Sigmoid colon (tissue), 7 donors: ENCODE results near the gene CACNB1. TPM values are rescaled to one million over a fixed set of nuclear protein-coding genes. Genes with fewer than 3 reads are reported as not detected.
A peak's percentile ranks its signal among the peaks of the same experiment; 100 is the strongest.

Source experiments
- DNase-seq: peaks from one replicate; pipeline ENCODE4 v3.0.0-alpha.2; 2019
- H3K27ac ChIP-seq, 4 donors: fragments of 200-600 bp; sonication (generic); one replicate each; pipeline ENCODE4 v1.5.1; 2016 to 2019; ENCODE audit warnings: mild to moderate bottlenecking in 1 of 4
- H3K27me3 ChIP-seq, 3 donors: fragments of 200-600 bp; sonication (generic); one replicate each; pipeline ENCODE4 v1.5.1; 2019; ENCODE audit warnings: mild to moderate bottlenecking in 1 of 3
- H3K36me3 ChIP-seq, 4 donors: fragments of 200-600 bp; sonication (generic); one replicate each; pipeline ENCODE4 v1.5.1; 2016 to 2019
- H3K4me1 ChIP-seq, 4 donors: fragments of 200-600 bp; sonication (generic); one replicate each; pipeline ENCODE4 v1.5.1; 2017 to 2019
- H3K4me3 ChIP-seq, 4 donors: fragments of 200-600 bp; sonication (generic); one replicate each; pipeline ENCODE4 v1.5.1; 2017 to 2019; ENCODE audit warnings: mild to moderate bottlenecking in 2 of 4, moderate library complexity in 1 of 4
- H3K9me3 ChIP-seq, 4 donors: fragments of 200-600 bp in 3 of 4; sonication (generic) in 3 of 4; one replicate each; pipeline versions ENCODE4 v1.5.1 to v1.6.1; 2013 to 2019
- CTCF ChIP-seq, 4 experiments: fragments of 450-650 bp in 3 of 4; fragments of 200-600 bp in 1 of 4; IDR thresholded peaks; one replicate each; pipeline ENCODE4 v1.5.1; 2016 to 2019; ENCODE audit warnings: antibody characterized with exemption in 4 of 4, mild to moderate bottlenecking in 3 of 4, moderate library complexity in 2 of 4
- EP300 ChIP-seq, 4 donors: sonication (generic); formaldehyde crosslinking; IDR thresholded peaks; one replicate each; pipeline ENCODE4 v1.6.1; 2017; ENCODE audit warnings: antibody characterized with exemption in 4 of 4
- POLR2A ChIP-seq, 2 donors: fragments of 450-650 bp; IDR thresholded peaks; one replicate each; pipeline ENCODE4 v1.6.1; 2016; ENCODE audit warnings: antibody characterized with exemption in 2 of 2, mild to moderate bottlenecking in 2 of 2, moderate library complexity in 2 of 2
- POLR2AphosphoS5 ChIP-seq, 4 donors: sonication (generic); formaldehyde crosslinking; IDR thresholded peaks; one replicate each; pipeline ENCODE4 v1.6.1; 2017; ENCODE audit warnings: antibody characterized with exemption in 4 of 4
- WGBS, 2 donors: extraction: QIAGEN DNeasy Blood & Tissue Kit; methylation state at CpG; one replicate each; pipeline ENCODE4 v1.1.7; 2013; 5-methylcytosine and 5-hydroxymethylcytosine counted together
- intact Hi-C: fragments of 100-400 bp; cut with DNase I; formaldehyde crosslinking; loops from one replicate; pipeline ENCODE4 v1.15.1; 2023
- polyA plus RNA-seq, 3 donors: library from polyadenylated mRNA; stranded (reverse); fragments of 200-250 nt; gene quantifications; one replicate each; pipeline ENCODE4 v1.2.3, GENCODE V29; 2013
- total RNA-seq, 4 donors: library from RNA; depleted of rRNA; stranded (reverse); fragments of >200 nt; gene quantifications; one replicate each; pipeline ENCODE4 v1.1.0, GENCODE V29; 2016
- donor health status: healthy with polysubstance abuse.
- donor health status: Bipolar disorder and iron deficiency.
- donor health status: healthy.

Gene CACNB1
- total and polyA plus RNA-seq, 7 donors: 3.0 to 11.6 (median 7.6) TPM

- WGBS, 2 donors: 17 to 32% methylated on average over 8 of the region's 8 CpGs
- DNase-seq: no peak
- TF ChIP-seq CTCF (IDR thresholded peaks at IDR 0.05) (no peak), EP300 (IDR thresholded peaks at IDR 0.05) (no peak), POLR2A (IDR thresholded peaks at IDR 0.05) (no peak), POLR2AphosphoS5 (IDR thresholded peaks at IDR 0.05) (no peak)
- no peaks in the 10 kb centered on the region for H3K9me3 ChIP-seq
- peaks cover 0 to 25% (median 23%) of the 10 kb centered on the region in 4 donors for H3K4me1 ChIP-seq
- H3K36me3 ChIP-seq: peaks cover 4 to 14% (median 14%) of the 10 kb centered on the region in 4 donors
- H3K4me3 ChIP-seq: peak overlapping the region in 1 of 4 donors; percentile 57
- intact Hi-C loops: loop anchor here (10.0 kb wide), 1 partner anchor 546 kb away; no protein-coding TSS in a partner anchor
- H3K27ac ChIP-seq: peak overlapping the region; percentile 25 to 74 (median 52)
- peaks cover 0 to 4% (median 0%) of the 10 kb centered on the region in 3 donors for H3K27me3 ChIP-seq
These were observed 11.4 kb upstream of the CACNB1 start for GRCh38 chr17:39208893-39209292.

- TF ChIP-seq POLR2AphosphoS5 (IDR thresholded peaks at IDR 0.05): no peak
- no peak for TF ChIP-seq EP300 (IDR thresholded peaks at IDR 0.05)
- no peak for TF ChIP-seq CTCF (IDR thresholded peaks at IDR 0.05)
- TF ChIP-seq POLR2A (IDR thresholded peaks at IDR 0.05): no peak
- intact Hi-C loops: loop anchor here (10.0 kb wide), 1 partner anchor 547 kb away; no protein-coding TSS in a partner anchor
- Histone ChIP-seq H3K4me3 (no peak overlapping the region), H3K9me3 (no peaks in the 10 kb centered on the region), H3K27me3 (peaks cover 0 to 4% (median 0%) of the 10 kb centered on the region in 3 donors), H3K27ac (peak overlapping the region in 1 of 4 donors; percentile 47), H3K4me1 (peaks cover 0 to 25% (median 23%) of the 10 kb centered on the region in 4 donors), H3K36me3 (peaks cover 12 to 22% (median 21%) of the 10 kb centered on the region in 4 donors)
- DNase-seq: no peak
- 46 to 53% methylated on average over 7 of the region's 7 CpGs for WGBS, 2 donors
These were observed 10.7 kb upstream of the CACNB1 start for GRCh38 chr17:39208136-39208535.

- no peak for DNase-seq
- Histone ChIP-seq H3K27ac (no peak overlapping the region), H3K4me3 (no peak overlapping the region), H3K27me3 (peaks cover 0 to 1% (median 0%) of the 10 kb centered on the region in 3 donors), H3K36me3 (peaks cover 26 to 43% (median 41%) of the 10 kb centered on the region in 4 donors), H3K4me1 (peaks cover 0 to 42% (median 36%) of the 10 kb centered on the region in 4 donors), H3K9me3 (no peaks in the 10 kb centered on the region)
- 74 to 90% methylated on average over 3 of the region's 3 CpGs for WGBS, 2 donors
- TF ChIP-seq POLR2A (IDR thresholded peaks at IDR 0.05) (no peak), CTCF (IDR thresholded peaks at IDR 0.05) (no peak), EP300 (IDR thresholded peaks at IDR 0.05) (no peak), POLR2AphosphoS5 (IDR thresholded peaks at IDR 0.05) (no peak)
- intact Hi-C loops: loop anchor here (10.0 kb wide), 1 partner anchor 550 kb away; no protein-coding TSS in a partner anchor
These were observed 7.7 kb upstream of the CACNB1 start for GRCh38 chr17:39205112-39205526.

GRCh38 chr17:39204245-39204644, 6.8 kb upstream of the CACNB1 start:
- DNase-seq: no peak
- peaks cover 0 to 37% (median 31%) of the 10 kb centered on the region in 4 donors for H3K4me1 ChIP-seq
- TF ChIP-seq POLR2A (IDR thresholded peaks at IDR 0.05) (no peak), EP300 (IDR thresholded peaks at IDR 0.05) (no peak), POLR2AphosphoS5 (IDR thresholded peaks at IDR 0.05) (no peak), CTCF (IDR thresholded peaks at IDR 0.05) (no peak)

More at GRCh38 chr17:39204245-39204644, 6.8 kb upstream of the CACNB1 start:
- H3K9me3 ChIP-seq: no peaks in the 10 kb centered on the region
- no peak overlapping the region for H3K27ac ChIP-seq
- peaks cover 26 to 43% (median 41%) of the 10 kb centered on the region in 4 donors for H3K36me3 ChIP-seq
- no peak overlapping the region for H3K4me3 ChIP-seq
- H3K27me3 ChIP-seq: no peaks in the 10 kb centered on the region
- WGBS, 2 donors: 84 to 88% methylated on average over 8 of the region's 8 CpGs
- intact Hi-C loops: loop anchor here (10.0 kb wide), 1 partner anchor 551 kb away; no protein-coding TSS in a partner anchor
